ENCODE results near the gene POLR3G.

DNA sequence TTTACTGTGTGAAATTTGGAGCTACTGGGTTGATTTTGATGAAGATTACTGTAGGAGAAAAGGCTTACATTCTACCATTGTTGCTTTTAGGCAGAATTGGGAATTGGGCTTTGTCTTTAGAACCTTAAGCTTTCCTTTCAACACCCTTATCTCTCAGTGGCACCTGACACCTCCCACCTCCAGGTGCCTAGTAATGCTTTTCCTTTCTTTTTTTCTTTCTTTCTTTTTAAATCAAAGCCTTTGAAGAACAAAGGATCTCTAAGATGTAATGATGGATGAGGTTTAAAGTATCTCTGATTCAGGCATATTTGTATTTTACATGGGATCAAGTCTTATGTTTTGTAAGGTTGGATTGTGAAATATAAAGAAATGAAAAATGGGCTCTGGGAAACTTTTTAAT is 81.0 kb downstream of the POLR3G start:
- TF ChIP-seq POLR2AphosphoS5 (IDR thresholded peaks at IDR 0.05) (no peak), EZH2 (IDR thresholded peaks at IDR 0.05; ENCODE audit: borderline replicate concordance, insufficient read depth, low read length, poor library complexity, severe bottlenecking) (no peak)
- TF ChIP-seq, protein P1, sequence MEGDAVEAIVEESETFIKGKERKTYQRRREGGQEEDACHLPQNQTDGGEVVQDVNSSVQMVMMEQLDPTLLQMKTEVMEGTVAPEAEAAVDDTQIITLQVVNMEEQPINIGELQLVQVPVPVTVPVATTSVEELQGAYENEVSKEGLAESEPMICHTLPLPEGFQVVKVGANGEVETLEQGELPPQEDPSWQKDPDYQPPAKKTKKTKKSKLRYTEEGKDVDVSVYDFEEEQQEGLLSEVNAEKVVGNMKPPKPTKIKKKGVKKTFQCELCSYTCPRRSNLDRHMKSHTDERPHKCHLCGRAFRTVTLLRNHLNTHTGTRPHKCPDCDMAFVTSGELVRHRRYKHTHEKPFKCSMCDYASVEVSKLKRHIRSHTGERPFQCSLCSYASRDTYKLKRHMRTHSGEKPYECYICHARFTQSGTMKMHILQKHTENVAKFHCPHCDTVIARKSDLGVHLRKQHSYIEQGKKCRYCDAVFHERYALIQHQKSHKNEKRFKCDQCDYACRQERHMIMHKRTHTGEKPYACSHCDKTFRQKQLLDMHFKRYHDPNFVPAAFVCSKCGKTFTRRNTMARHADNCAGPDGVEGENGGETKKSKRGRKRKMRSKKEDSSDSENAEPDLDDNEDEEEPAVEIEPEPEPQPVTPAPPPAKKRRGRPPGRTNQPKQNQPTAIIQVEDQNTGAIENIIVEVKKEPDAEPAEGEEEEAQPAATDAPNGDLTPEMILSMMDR (IDR thresholded peaks at IDR 0.05; ENCODE audit: poor library complexity, severe bottlenecking), result no peak

Data from neural cell (in vitro differentiated cells).